GM15510 (cell line): ENCODE measurements around the gene HOMER3.

Experiments used
- POLR2A ChIP-seq: IDR thresholded peaks from 3 replicates; pipeline ENCODE4 v1.6.1; 2011; ENCODE audit warnings: borderline replicate concordance; ENCODE audit not compliant: insufficient read length; ENCODE audit errors: extremely low read depth

HOMER3 gene

GRCh38 chr19:18900700-18901481 is 40.1 kb downstream of the HOMER3 start:
- TF ChIP-seq POLR2A = no peak

DNA sequence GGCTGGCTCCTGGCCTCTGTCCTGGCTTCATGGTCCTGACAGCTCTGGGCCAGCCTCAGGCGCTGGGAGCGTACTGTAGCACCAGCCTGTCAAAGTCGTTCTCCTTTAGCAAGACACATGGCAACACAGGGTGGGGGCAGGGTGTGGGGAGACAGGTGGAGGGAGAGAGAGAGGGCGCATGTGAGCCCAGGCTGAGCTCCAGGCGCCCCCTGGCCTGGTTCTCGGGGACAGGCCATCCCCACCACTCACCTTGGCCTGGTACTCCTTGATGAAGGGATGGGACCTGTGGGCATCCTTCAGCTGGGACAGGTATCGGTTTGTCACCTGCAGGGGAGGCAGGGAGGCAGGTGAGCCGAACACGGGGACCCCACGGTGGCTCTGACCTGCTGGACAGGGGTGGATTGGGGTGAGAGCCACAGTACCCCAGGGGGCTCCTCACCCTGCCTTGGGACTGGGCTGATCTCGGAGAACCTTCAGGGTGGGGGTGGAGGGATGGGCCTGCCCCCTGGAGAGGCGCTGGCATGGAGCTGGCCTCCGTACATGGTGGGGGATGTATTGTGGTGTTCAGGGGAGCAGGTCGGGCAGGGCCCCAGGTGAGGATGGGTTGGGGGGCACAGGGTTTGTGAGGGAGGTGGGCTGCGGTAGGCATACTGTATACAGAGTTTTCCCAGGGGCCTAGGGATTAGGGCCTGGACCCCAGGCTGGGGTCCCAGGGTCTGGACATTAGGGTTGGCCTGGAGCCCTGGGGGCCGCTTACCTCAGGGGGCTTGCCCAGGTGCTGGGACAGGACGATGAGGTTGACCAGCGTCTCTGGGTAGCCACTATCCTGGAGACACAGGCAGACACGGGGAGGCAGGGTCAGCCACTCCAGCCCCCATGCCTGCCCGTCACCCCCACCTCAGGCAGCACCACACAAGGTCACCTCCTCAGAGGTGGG is 41.1 kb downstream of the HOMER3 start:
- no peak for TF ChIP-seq POLR2A

DNA sequence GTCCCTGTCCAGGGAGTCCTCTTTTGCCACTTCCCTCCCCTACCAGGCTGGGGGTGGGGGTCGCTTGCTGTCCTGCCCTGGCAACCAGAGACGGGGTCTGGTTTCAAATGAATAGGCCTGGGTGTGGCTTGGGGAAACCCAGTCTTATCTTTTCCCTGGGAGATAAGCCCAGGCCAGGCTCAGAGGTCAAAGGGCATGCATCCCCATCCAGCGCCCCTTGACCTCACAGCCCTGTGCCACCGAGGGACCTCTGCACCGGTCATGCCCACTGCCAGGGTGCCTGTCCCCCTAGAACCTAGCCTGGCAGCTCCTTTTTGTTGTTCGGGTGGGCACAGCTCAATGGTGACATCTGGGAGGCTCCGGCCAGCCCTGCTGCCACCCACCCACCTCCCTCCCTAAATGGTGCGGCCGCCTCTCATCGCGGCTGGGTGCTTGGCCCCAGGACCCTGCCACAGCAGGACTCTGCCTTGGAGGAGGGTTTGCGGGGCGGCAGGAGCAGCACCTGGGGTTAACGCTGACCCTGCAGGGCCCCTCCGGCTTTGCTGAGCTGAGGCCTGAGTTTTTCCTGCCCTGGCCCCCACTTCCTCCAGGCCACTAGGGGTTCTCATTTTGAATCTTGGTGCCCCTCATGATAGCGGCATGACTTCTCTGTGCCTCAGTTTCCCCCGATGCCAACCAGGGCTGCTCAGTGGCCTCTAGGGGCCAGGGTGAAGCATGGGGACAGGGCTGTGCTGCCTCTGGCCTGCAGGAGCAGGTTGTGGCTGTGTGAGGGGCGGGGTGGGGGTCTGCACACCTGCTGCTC is 42.2 kb downstream of the HOMER3 start:
- no peak for TF ChIP-seq POLR2A

- no peak for TF ChIP-seq POLR2A
Observed at GRCh38 chr19:18898081-18898606, 42.9 kb downstream of the HOMER3 start.

GRCh38 chr19:18897094-18898029 is 43.7 kb downstream of the HOMER3 start:
- TF ChIP-seq POLR2A = no peak

GRCh38 chr19:18896421-18896841 is 44.6 kb downstream of the HOMER3 start:
- TF ChIP-seq POLR2A = no peak

GRCh38 chr19:18895824-18896341 is 45.1 kb downstream of the HOMER3 start, which contains the start of gene CERS1:
CERS1 (minus strand) TSS chr19:18896158; CDS start chr19:18896072, 86 bp downstream.
- TF ChIP-seq POLR2A = no peak

DNA sequence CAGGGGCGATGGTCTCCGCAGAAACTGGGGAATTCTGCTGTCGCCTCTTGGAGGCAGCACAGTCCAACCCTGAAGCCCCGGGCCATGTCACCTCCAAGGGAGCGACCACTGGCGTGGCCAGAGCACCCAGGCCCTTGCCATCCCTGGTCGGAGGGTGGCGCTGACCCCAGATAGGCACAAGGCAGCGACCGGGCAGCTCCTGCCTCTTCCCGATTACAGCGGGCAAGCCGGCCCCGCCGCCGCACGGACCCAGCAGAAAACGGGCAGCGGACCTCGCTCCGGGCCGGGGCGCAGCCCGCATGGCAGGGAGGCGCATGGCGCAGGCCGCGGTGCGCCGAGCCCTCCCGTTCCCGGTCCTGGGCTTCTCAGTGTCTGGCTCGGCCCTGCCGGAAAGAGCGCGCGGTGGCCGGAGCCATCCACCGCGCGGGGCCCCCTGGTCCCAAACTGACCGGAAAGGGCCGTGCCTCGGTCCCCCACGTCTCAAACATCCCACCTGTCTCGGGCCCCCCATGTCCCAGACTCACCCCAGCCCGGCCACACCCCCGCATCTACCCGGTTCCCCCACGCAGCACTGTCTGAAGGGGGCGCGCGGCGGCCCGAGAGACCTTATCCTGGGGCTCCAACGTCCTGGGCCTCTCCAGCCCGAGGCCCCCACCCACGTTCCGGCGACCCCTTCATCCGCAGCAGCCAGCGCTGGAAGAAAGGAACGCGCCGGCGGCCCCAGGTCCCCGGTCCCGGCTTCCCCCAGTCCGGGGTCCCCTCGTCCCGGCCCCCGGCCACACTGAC is 45.8 kb downstream of the HOMER3 start:
- no peak for TF ChIP-seq POLR2A

DNA sequence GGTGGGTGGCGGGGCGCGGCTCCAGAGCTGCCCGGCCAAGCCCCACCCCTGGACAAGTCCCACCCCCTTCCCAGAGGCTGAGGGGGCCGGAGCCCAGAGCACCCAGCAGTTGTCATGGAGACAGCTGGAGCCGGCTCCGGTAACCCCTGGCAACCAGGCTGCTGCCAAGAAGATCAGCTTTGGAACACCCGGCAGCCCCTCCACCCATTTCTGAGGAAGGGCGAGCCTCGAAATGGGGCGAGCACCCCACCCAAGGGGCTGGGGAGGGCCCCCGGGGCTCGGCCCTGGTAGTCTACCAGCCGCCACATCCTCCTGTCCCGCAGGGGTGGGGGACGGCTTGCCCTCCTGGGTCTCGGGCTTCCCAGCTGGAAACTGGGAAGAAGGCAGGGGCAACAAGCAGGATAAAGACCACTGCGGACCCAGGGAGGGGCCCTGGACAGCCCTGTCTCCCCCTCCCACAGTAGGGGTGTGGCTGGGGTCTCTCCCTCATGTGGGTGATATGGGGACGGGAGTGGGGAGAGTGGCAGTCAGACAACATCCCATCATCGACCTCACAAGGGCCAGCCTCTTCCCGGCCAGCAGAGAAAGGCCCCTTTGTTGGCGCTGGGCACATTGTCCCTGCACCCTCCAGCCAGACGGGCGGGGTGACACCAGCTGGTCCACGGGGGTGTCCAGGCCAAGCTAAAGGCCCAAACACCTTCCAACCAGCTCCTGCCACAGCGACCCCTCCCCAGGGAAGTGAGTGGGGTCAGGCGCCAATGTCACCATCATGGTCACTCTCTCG is 46.6 kb downstream of the HOMER3 start:
- TF ChIP-seq POLR2A = no peak

- TF ChIP-seq POLR2A = no peak
Observed at GRCh38 chr19:18893587-18894253, 47.3 kb downstream of the HOMER3 start.
